ENCODE results near the gene GIT1.

DNA sequence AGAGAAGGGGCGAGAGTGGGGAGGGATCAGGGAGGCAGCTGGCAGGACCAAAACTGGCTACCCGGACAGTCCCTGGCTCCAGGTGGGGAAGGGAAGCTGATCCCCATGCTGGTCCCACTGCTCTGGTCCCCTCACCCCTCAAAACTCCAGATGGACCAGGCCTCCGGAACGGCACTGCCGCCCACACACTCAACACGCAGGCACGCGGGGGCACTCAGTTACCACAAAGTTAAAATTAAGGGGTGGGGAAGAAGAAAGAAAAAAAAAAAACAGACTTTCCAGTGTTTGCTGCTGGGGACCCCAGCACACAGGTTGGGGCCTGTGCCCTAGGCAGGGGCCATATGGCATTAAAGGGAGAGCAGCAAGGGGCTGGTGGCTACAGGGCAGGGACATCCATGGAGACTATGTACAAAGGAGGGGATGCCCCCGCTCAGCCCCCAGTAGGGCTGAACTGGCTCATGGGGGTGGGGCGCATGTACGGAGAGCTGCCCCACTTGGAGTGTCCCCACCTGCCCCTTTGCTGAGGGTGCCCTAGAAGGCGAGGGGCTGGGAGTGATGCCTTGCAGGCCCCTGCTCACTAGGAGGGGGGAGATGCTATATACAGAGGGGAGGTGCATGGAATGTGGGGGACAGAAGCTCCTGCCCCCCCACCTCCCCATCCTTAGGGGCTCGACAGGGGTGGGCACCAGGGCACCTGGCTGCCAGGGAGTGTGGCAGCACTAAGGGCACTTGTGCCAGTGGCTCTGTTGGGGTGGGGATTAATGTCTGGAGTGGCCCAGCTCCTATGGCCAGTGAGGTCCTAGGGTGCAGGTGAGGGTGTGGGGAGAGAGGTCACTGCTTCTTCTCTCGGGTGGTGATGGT is 15.3 kb downstream of the GIT1 start:
- TF ChIP-seq, protein P1, sequence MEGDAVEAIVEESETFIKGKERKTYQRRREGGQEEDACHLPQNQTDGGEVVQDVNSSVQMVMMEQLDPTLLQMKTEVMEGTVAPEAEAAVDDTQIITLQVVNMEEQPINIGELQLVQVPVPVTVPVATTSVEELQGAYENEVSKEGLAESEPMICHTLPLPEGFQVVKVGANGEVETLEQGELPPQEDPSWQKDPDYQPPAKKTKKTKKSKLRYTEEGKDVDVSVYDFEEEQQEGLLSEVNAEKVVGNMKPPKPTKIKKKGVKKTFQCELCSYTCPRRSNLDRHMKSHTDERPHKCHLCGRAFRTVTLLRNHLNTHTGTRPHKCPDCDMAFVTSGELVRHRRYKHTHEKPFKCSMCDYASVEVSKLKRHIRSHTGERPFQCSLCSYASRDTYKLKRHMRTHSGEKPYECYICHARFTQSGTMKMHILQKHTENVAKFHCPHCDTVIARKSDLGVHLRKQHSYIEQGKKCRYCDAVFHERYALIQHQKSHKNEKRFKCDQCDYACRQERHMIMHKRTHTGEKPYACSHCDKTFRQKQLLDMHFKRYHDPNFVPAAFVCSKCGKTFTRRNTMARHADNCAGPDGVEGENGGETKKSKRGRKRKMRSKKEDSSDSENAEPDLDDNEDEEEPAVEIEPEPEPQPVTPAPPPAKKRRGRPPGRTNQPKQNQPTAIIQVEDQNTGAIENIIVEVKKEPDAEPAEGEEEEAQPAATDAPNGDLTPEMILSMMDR (IDR thresholded peaks at IDR 0.05) = no peak
- TF ChIP-seq, protein P2, sequence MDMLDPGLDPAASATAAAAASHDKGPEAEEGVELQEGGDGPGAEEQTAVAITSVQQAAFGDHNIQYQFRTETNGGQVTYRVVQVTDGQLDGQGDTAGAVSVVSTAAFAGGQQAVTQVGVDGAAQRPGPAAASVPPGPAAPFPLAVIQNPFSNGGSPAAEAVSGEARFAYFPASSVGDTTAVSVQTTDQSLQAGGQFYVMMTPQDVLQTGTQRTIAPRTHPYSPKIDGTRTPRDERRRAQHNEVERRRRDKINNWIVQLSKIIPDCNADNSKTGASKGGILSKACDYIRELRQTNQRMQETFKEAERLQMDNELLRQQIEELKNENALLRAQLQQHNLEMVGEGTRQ (IDR thresholded peaks at IDR 0.05; ENCODE audit: borderline replicate concordance, low read depth, low read length) = no peak
- TF ChIP-seq, protein P3, sequence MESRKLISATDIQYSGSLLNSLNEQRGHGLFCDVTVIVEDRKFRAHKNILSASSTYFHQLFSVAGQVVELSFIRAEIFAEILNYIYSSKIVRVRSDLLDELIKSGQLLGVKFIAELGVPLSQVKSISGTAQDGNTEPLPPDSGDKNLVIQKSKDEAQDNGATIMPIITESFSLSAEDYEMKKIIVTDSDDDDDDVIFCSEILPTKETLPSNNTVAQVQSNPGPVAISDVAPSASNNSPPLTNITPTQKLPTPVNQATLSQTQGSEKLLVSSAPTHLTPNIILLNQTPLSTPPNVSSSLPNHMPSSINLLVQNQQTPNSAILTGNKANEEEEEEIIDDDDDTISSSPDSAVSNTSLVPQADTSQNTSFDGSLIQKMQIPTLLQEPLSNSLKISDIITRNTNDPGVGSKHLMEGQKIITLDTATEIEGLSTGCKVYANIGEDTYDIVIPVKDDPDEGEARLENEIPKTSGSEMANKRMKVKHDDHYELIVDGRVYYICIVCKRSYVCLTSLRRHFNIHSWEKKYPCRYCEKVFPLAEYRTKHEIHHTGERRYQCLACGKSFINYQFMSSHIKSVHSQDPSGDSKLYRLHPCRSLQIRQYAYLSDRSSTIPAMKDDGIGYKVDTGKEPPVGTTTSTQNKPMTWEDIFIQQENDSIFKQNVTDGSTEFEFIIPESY (IDR thresholded peaks at IDR 0.05; ENCODE audit: borderline replicate concordance, low read depth) = no peak
- TF ChIP-seq EP300 (IDR thresholded peaks at IDR 0.05; ENCODE audit: borderline replicate concordance in 1 of 2, low read depth in 1 of 2, low read length in 1 of 2) = no peak
